Breast epithelium (tissue), 4 donors: ENCODE data around the gene MAMLD1. TPM values are rescaled to one million over a fixed set of nuclear protein-coding genes. Genes with fewer than 3 reads are reported as not detected.

Experiments used
- DNase-seq, 2 donors: peaks; one replicate each; pipeline ENCODE4 v3.0.0-alpha.2; 2019; ENCODE audit warnings: low spot score in 2 of 2
- H3K27ac ChIP-seq, 2 donors: fragments of 200-600 bp; sonication (generic) in 1 of 2; one replicate each; pipeline ENCODE4 v1.5.1; 2016 to 2019; ENCODE audit warnings: mild to moderate bottlenecking in 1 of 2
- H3K27me3 ChIP-seq, 2 donors: fragments of 200-600 bp; sonication (generic) in 1 of 2; one replicate each; pipeline versions ENCODE4 v1.5.1 to v1.6.0; 2017 to 2019; ENCODE audit warnings: control low read depth in 1 of 2, mild to moderate bottlenecking in 1 of 2
- H3K36me3 ChIP-seq: fragments of 200-600 bp; one replicate; pipeline ENCODE4 v1.5.1; 2019
- H3K4me1 ChIP-seq, 2 donors: fragments of 200-600 bp; sonication (generic); one replicate each; pipeline ENCODE4 v1.5.1; 2016 to 2019; ENCODE audit warnings: control low read depth in 1 of 2
- H3K4me3 ChIP-seq, 3 donors: fragments of 200-600 bp; sonication (generic); 1 replicate in 2 of 3; 2 replicates in 1 of 3; pipeline ENCODE4 v1.5.1; 2016 to 2019; ENCODE audit warnings: mild to moderate bottlenecking in 3 of 3, moderate library complexity in 2 of 3
- H3K9me3 ChIP-seq, 2 donors: fragments of 200-600 bp; sonication (generic) in 1 of 2; one replicate each; pipeline ENCODE4 v1.5.1; 2016 to 2019; ENCODE audit warnings: control low read depth in 1 of 2
- POLR2A ChIP-seq: fragments of 450-650 bp; IDR thresholded peaks from one replicate; pipeline ENCODE4 v1.6.1; 2016; ENCODE audit warnings: antibody characterized with exemption, mild to moderate bottlenecking, moderate library complexity
- POLR2AphosphoS5 ChIP-seq, 3 donors: sonication (generic); formaldehyde crosslinking; IDR thresholded peaks; one replicate each; pipeline ENCODE4 v1.6.1; 2017; ENCODE audit warnings: antibody characterized with exemption in 3 of 3
- intact Hi-C: fragments of 100-400 bp; cut with DNase I; formaldehyde crosslinking; loops from one replicate; pipeline ENCODE4 v1.15.1; 2023; ENCODE audit warnings: low total_unique reads
- total RNA-seq, 3 donors: library from RNA; depleted of rRNA; stranded (reverse); fragments of >200 nt; gene quantifications; one replicate each; pipeline ENCODE4 v1.1.0, GENCODE V29; 2016
- TF ChIP-seq, protein P1 (sequence below), 3 donors: fragments of 450-650 bp; IDR thresholded peaks; one replicate each; pipeline ENCODE4 v1.5.1; 2016 to 2017; ENCODE audit warnings: antibody characterized with exemption in 3 of 3, mild to moderate bottlenecking in 3 of 3, moderate library complexity in 3 of 3

Gene MAMLD1
- total RNA-seq, 3 donors from 2014 or later: 2.3 to 14.7 (median 2.8) TPM

GRCh38 chrX:150460063-150460462, 96.9 kb downstream of the MAMLD1 start:
- no peaks in the 10 kb centered on the region for H3K4me1 ChIP-seq
- TF ChIP-seq POLR2AphosphoS5 (IDR thresholded peaks at IDR 0.05) (no peak), POLR2A (no peak)
- TF ChIP-seq, protein P1, sequence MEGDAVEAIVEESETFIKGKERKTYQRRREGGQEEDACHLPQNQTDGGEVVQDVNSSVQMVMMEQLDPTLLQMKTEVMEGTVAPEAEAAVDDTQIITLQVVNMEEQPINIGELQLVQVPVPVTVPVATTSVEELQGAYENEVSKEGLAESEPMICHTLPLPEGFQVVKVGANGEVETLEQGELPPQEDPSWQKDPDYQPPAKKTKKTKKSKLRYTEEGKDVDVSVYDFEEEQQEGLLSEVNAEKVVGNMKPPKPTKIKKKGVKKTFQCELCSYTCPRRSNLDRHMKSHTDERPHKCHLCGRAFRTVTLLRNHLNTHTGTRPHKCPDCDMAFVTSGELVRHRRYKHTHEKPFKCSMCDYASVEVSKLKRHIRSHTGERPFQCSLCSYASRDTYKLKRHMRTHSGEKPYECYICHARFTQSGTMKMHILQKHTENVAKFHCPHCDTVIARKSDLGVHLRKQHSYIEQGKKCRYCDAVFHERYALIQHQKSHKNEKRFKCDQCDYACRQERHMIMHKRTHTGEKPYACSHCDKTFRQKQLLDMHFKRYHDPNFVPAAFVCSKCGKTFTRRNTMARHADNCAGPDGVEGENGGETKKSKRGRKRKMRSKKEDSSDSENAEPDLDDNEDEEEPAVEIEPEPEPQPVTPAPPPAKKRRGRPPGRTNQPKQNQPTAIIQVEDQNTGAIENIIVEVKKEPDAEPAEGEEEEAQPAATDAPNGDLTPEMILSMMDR (IDR thresholded peaks at IDR 0.05): no peak
- no peak overlapping the region for H3K4me3 ChIP-seq
- intact Hi-C loops: no loop called here
- no peaks in the 10 kb centered on the region for H3K9me3 ChIP-seq
- DNase-seq: no peak
- no peaks in the 10 kb centered on the region for H3K36me3 ChIP-seq
- peaks cover 0 to 3% of the 10 kb centered on the region in 2 donors for H3K27me3 ChIP-seq
- no peak overlapping the region for H3K27ac ChIP-seq

DNA sequence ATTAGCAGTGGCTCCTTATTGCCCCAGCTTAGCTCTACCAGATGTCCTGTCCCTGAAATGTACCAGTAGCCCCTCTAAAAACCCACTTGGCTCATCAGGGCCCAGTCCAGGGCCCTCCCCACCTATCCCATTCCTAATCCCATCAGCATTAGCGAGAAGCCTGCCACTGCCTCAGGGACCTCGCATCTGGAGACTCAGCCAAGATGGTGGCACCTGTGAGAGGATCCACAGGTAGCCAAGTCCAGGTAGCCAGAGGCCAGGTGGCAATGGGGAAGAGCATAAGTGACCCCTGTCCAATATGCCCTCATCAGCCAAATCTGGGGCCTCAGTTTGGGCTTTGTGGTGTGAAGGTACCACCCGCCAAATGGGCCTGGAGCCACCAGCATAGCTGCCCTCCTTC, 97.7 kb downstream of the MAMLD1 start:
- DNase-seq: no peak
- intact Hi-C loops: no loop called here
- H3K4me1 ChIP-seq: no peaks in the 10 kb centered on the region
- no peak overlapping the region for H3K4me3 ChIP-seq
- H3K36me3 ChIP-seq: no peaks in the 10 kb centered on the region
- peaks cover 0 to 3% of the 10 kb centered on the region in 2 donors for H3K27me3 ChIP-seq
- H3K27ac ChIP-seq: no peak overlapping the region
- TF ChIP-seq POLR2A (no peak), POLR2AphosphoS5 (IDR thresholded peaks at IDR 0.05) (no peak)
- TF ChIP-seq, protein P1 (IDR thresholded peaks at IDR 0.05): no peak
- H3K9me3 ChIP-seq: no peaks in the 10 kb centered on the region

GRCh38 chrX:150463566-150463965, 100.4 kb downstream of the MAMLD1 start:
- Histone ChIP-seq H3K27me3 (peaks cover 0 to 3% of the 10 kb centered on the region in 2 donors), H3K27ac (no peak overlapping the region), H3K4me3 (no peak overlapping the region), H3K36me3 (no peaks in the 10 kb centered on the region), H3K4me1 (no peaks in the 10 kb centered on the region), H3K9me3 (no peaks in the 10 kb centered on the region)
- no peak for TF ChIP-seq POLR2AphosphoS5 (IDR thresholded peaks at IDR 0.05)
- TF ChIP-seq POLR2A: no peak
- TF ChIP-seq, protein P1 (IDR thresholded peaks at IDR 0.05): no peak
- intact Hi-C loops: no loop called here
- DNase-seq: no peak

- Histone ChIP-seq H3K4me3 (no peak overlapping the region), H3K9me3 (no peaks in the 10 kb centered on the region), H3K27me3 (peaks cover 0 to 3% of the 10 kb centered on the region in 2 donors), H3K4me1 (no peaks in the 10 kb centered on the region), H3K36me3 (no peaks in the 10 kb centered on the region), H3K27ac (no peak overlapping the region)
- intact Hi-C loops: no loop called here
- TF ChIP-seq POLR2A (no peak), POLR2AphosphoS5 (IDR thresholded peaks at IDR 0.05) (no peak)
- TF ChIP-seq, protein P1 (IDR thresholded peaks at IDR 0.05): no peak
- no peak for DNase-seq
Measured at GRCh38 chrX:150464001-150464400, 100.9 kb downstream of the MAMLD1 start.

DNA sequence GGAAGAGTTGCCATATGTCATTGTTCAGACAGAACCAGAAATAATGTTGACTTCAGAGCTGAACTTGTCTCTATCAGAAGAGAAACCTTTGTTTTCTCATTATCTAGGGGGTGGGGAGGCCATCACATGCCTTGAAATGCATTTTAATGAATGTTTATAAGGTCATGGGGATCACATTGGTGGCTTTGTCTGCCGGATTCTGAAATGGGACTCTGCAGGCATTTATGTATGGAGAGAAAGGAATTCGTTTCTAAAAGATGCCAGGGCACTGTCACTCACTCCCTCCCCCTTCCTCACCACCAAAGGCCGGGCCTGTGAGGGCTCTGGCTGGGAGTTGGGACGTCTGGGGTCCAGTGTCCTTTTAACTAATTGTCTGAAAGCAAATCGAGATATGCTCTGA, 102.2 kb downstream of the MAMLD1 start:
- no peak for TF ChIP-seq POLR2AphosphoS5 (IDR thresholded peaks at IDR 0.05)
- no peak for TF ChIP-seq POLR2A
- TF ChIP-seq, protein P1 (IDR thresholded peaks at IDR 0.05): no peak
- Histone ChIP-seq H3K27me3 (peaks cover 0 to 3% of the 10 kb centered on the region in 2 donors), H3K4me1 (no peaks in the 10 kb centered on the region), H3K36me3 (no peaks in the 10 kb centered on the region), H3K9me3 (no peaks in the 10 kb centered on the region), H3K27ac (no peak overlapping the region), H3K4me3 (no peak overlapping the region)
- intact Hi-C loops: no loop called here
- DNase-seq: no peak
